ENCODE data around the gene MOB3C. TPM values are rescaled to one million over a fixed set of nuclear protein-coding genes. Genes with fewer than 3 reads are reported as not detected.

Gene MOB3C
- total and polyA plus RNA-seq, 10 of the 15 experiments (the other 5 are each of a cell fraction or from before 2014, with no cell fraction given): 1.0 to 16.0 (median 9.4) TPM

GRCh38 chr1:46577671-46578070 lies 38.9 kb downstream of the MOB3C start:
- DNase-seq (ENCODE audit: low read depth, low spot score): no peak
- WGBS (ENCODE audit: insufficient coverage, insufficient replicate concordance, low lambda C conversion rate, missing lambda C conversion rate): 75% methylated on average over 4 of the region's 4 CpGs
- intact Hi-C loops (cut with micrococcal nuclease; ENCODE audit: unreplicated experiment): no loop called here
- ChIA-PET CTCF (no interaction called here), RAD21 (ENCODE audit: unreplicated experiment) (interaction anchor here (1.0 kb wide), 1 partner anchor 147 kb away, joined by 3 read pairs; no protein-coding TSS in a partner anchor), POLR2A (no interaction called here), SMC1A (ENCODE audit: uncharacterized antibody, unreplicated experiment) (no interaction called here)
- H3K27me3 ChIP-seq (replicated peaks in 1 of 2; ENCODE audit: control insufficient read depth in 2 of 2, insufficient read depth in 2 of 2, low read length in 1 of 2): no peaks in the 10 kb centered on the region
- no TSS peak for BruUV-seq (replicated peaks)
- in situ Hi-C loops (cut with MboI): no loop called here
- H3K9me3 ChIP-seq (replicated peaks; ENCODE audit: control insufficient read depth, insufficient read depth, low read length): no peaks in the 10 kb centered on the region
- H2AFZ ChIP-seq (ENCODE audit: control insufficient read depth, low read depth, low read length): no peak overlapping the region
- ATAC-seq: no peak
- TF ChIP-seq BACH1 (IDR thresholded peaks at IDR 0.05; ENCODE audit: borderline replicate concordance) (no peak), ZNF24 (IDR thresholded peaks at IDR 0.05) (no peak)
- H3K4me3 ChIP-seq: no peak overlapping the region
- no peak overlapping the region for H3K9ac ChIP-seq (ENCODE audit: control insufficient read depth, insufficient read depth, low read length)
- no peaks in the 10 kb centered on the region; the same call in 1 of the 2 replicates for H3K4me1 ChIP-seq (ENCODE audit: control insufficient read depth, insufficient read depth, low read length)
- H3K27ac ChIP-seq (ENCODE audit: control insufficient read depth, insufficient read depth): no peak overlapping the region
- no peaks in the 10 kb centered on the region for H3K79me2 ChIP-seq (ENCODE audit: control insufficient read depth, insufficient read depth, low read length)
- FAIRE-seq: no peak
- H4K20me1 ChIP-seq (ENCODE audit: control insufficient read depth, insufficient read depth): no peaks in the 10 kb centered on the region
- H3K36me3 ChIP-seq (ENCODE audit: control insufficient read depth in 2 of 2, insufficient read depth in 2 of 2, low read length in 1 of 2): peaks cover 2 to 16% of the 10 kb centered on the region in 2 experiments; a peak in 3 of 4 replicates
- H3K4me2 ChIP-seq (ENCODE audit: control insufficient read depth, insufficient read depth): no peak overlapping the region

DNA sequence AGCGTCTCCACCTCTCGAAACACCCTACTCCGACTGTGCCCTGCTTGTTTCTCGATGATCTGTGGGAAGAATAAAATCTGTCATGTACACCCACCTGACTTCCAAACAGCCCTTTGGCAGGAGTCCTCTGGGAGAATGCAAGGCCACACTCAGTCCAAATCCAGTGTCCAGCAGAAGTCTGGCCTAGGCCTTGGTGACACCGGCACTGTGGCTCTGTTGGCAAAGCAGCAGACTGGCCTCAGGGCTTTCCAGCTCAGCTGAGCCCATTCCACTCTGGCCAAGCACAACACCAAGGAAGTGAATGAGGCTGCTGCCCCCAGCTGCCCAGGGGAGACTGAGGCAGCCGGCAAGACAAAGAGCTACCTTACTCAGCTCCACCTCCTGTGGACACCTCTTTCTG lies 40.0 kb downstream of the MOB3C start:
- no peak for TF ChIP-seq RAD51 (IDR thresholded peaks at IDR 0.05)
- no peak for TF ChIP-seq HDGF (IDR thresholded peaks at IDR 0.05)
- TF ChIP-seq HCFC1 (IDR thresholded peaks at IDR 0.05; ENCODE audit: low read length): no peak
- no peak for TF ChIP-seq ATF7 (IDR thresholded peaks at IDR 0.05; ENCODE audit: low read depth)
- TF ChIP-seq ZZZ3 (IDR thresholded peaks at IDR 0.05; ENCODE audit: control insufficient read depth, insufficient read length, low read depth): no peak
- no peak for TF ChIP-seq KLF5 (IDR thresholded peaks at IDR 0.05; ENCODE audit: partially characterized antibody)
- Histone ChIP-seq H3K4me1 (ENCODE audit: control insufficient read depth, insufficient read depth, low read length) (no peaks in the 10 kb centered on the region; the same call in 1 of the 2 replicates), H3K79me2 (ENCODE audit: control insufficient read depth, insufficient read depth, low read length) (no peaks in the 10 kb centered on the region), H3K27ac (ENCODE audit: control insufficient read depth, insufficient read depth) (no peak overlapping the region), H3K9me3 (replicated peaks; ENCODE audit: control insufficient read depth, insufficient read depth, low read length) (no peaks in the 10 kb centered on the region), H3K9ac (ENCODE audit: control insufficient read depth, insufficient read depth, low read length) (no peak overlapping the region), H3K27me3 (replicated peaks in 1 of 2; ENCODE audit: control insufficient read depth in 2 of 2, insufficient read depth in 2 of 2, low read length in 1 of 2) (no peaks in the 10 kb centered on the region), H4K20me1 (ENCODE audit: control insufficient read depth, insufficient read depth) (no peaks in the 10 kb centered on the region), H3K4me3 (no peak overlapping the region), H3K36me3 (ENCODE audit: control insufficient read depth in 2 of 2, insufficient read depth in 2 of 2, low read length in 1 of 2) (peaks cover 2 to 12% of the 10 kb centered on the region in 2 experiments; a peak in 3 of 4 replicates), H3K4me2 (ENCODE audit: control insufficient read depth, insufficient read depth) (no peak overlapping the region), H2AFZ (ENCODE audit: control insufficient read depth, low read depth, low read length) (no peak overlapping the region)
- ChIA-PET CTCF (no interaction called here), RAD21 (ENCODE audit: unreplicated experiment) (interaction anchor here (1.4 kb wide), 1 partner anchor 46 kb away, joined by 3 read pairs; no protein-coding TSS in a partner anchor), POLR2A (no interaction called here), SMC1A (ENCODE audit: uncharacterized antibody, unreplicated experiment) (interaction anchor here (1.2 kb wide), 1 partner anchor 19 kb away, joined by 3 read pairs; no protein-coding TSS in a partner anchor)
- ATAC-seq (no peak), FAIRE-seq (no peak), DNase-seq (ENCODE audit: low read depth, low spot score) (no peak)
- intact Hi-C loops (cut with micrococcal nuclease; ENCODE audit: unreplicated experiment): no loop called here
- BruUV-seq (replicated peaks): no TSS peak
- in situ Hi-C loops (cut with MboI): no loop called here
- 99% methylated on average over 6 of the region's 6 CpGs for WGBS (ENCODE audit: insufficient coverage, insufficient replicate concordance, low lambda C conversion rate, missing lambda C conversion rate)
